H1 (cell line): Measurements from ENCODE around the gene TMEM150A.

Experiments
- CEBPB ChIP-seq: IDR thresholded peaks from 2 replicates; pipeline ENCODE4 v1.6.1; 2012; ENCODE audit warnings: low read depth, low read length
- CREB1 ChIP-seq: IDR thresholded peaks from 2 replicates; pipeline ENCODE4 v1.6.1; 2012; ENCODE audit warnings: inconsistent platforms
- CTCF ChIP-seq, 3 experiments: IDR thresholded peaks; 1 replicate in 2 of 3; 2 replicates in 1 of 3; pipeline versions ENCODE4 v1.5.1 to v1.6.1; 2011; ENCODE audit warnings: low read length in 3 of 3, mild to moderate bottlenecking in 3 of 3, inconsistent platforms in 2 of 3, low read depth in 1 of 3, moderate library complexity in 1 of 3; ENCODE audit not compliant: insufficient read depth in 1 of 3; ENCODE audit errors: control extremely low read depth in 1 of 3
- EP300 ChIP-seq, 2 experiments: IDR thresholded peaks; 1 replicate in 1 of 2; 2 replicates in 1 of 2; pipeline ENCODE4 v1.6.1; 2011 to 2012; ENCODE audit warnings: low read depth in 2 of 2, low read length in 2 of 2, mild to moderate bottlenecking in 2 of 2, borderline replicate concordance in 1 of 2, inconsistent platforms in 1 of 2, moderate library complexity in 1 of 2
- EZH2 ChIP-seq: fragments of 200-600 bp; sonication (generic); IDR thresholded peaks from 2 replicates; pipeline ENCODE4 v1.7.1; 2012; ENCODE audit warnings: low read depth, mild to moderate bottlenecking, moderate library complexity, low read length, inconsistent platforms; ENCODE audit not compliant: severe bottlenecking
- HDAC6 ChIP-seq: IDR thresholded peaks from one replicate; pipeline ENCODE4 v1.7.1; 2012; ENCODE audit warnings: low read depth, mild to moderate bottlenecking, inconsistent platforms, low read length, moderate library complexity
- JUN ChIP-seq: IDR thresholded peaks from 2 replicates; pipeline ENCODE4 v1.6.1; 2011; ENCODE audit warnings: low read depth, mild to moderate bottlenecking, improper control_type of control experiment, low read length
- KDM1A ChIP-seq: fragments of 200-600, 300-600 bp; sonication (generic); IDR thresholded peaks from 2 replicates; pipeline ENCODE4 v1.7.1; 2016; ENCODE audit warnings: mild to moderate bottlenecking, low read length, borderline replicate concordance
- NANOG ChIP-seq: IDR thresholded peaks from 2 replicates; pipeline ENCODE4 v1.6.1; 2011; ENCODE audit warnings: low read length, low read depth, mild to moderate bottlenecking, inconsistent platforms; ENCODE audit not compliant: insufficient read depth, poor library complexity, severe bottlenecking
- POLR2AphosphoS5 ChIP-seq: IDR thresholded peaks from 2 replicates; pipeline ENCODE4 v1.6.1; 2011; ENCODE audit warnings: low read depth, low read length
- RNF2 ChIP-seq: fragments of 200-900, 300-1000 bp; sonication (generic); IDR thresholded peaks from 2 replicates; pipeline ENCODE4 v1.7.1; 2016; ENCODE audit warnings: borderline replicate concordance, low read depth, mild to moderate bottlenecking, antibody characterized with exemption, low read length; ENCODE audit not compliant: poor library complexity, severe bottlenecking; ENCODE audit errors: missing control alignments
- TBP ChIP-seq: IDR thresholded peaks from 2 replicates; pipeline ENCODE4 v1.6.1; 2011; ENCODE audit warnings: low read depth, low read length, improper control_type of control experiment
- YY1 ChIP-seq: IDR thresholded peaks from 2 replicates; pipeline ENCODE4 v1.6.1; 2011; ENCODE audit warnings: low read depth, mild to moderate bottlenecking, low read length
- ZNF274 ChIP-seq: IDR thresholded peaks from 2 replicates; pipeline ENCODE4 v1.7.0; 2012; ENCODE audit warnings: low read length, borderline replicate concordance; ENCODE audit errors: extremely low read depth

- TF ChIP-seq CTCF (IDR thresholded peaks at IDR 0.05; ENCODE audit: control extremely low read depth in 1 of 3, insufficient read depth in 1 of 3, low read depth in 1 of 3, low read length in 3 of 3) (no peak), EZH2 (no peak), JUN (no peak), CEBPB (no peak), HDAC6 (no peak), RNF2 (no peak), NANOG (no peak), ZNF274 (no peak), TBP (no peak), KDM1A (no peak), YY1 (no peak), POLR2AphosphoS5 (no peak), CREB1 (no peak), EP300 (IDR thresholded peaks at IDR 0.05; ENCODE audit: borderline replicate concordance in 1 of 2, low read depth in 2 of 2, low read length in 2 of 2) (no peak)
Measured at GRCh38 chr2:85606116-85606455, 3.6 kb upstream of the TMEM150A start.
